ENCODE data around the gene ADH4. TPM values are rescaled to one million over a fixed set of nuclear protein-coding genes. Genes with fewer than 3 reads are reported as not detected.
"Not testable (repeated sequence)": the region's sequence is repeated elsewhere in the genome, so short reads cannot be mapped to it uniquely, and the experiment has no call there.

The ADH4 gene
- polyA plus RNA-seq, 1 of the 3 experiments (the other 2 are of a cell fraction): not detected

DNA sequence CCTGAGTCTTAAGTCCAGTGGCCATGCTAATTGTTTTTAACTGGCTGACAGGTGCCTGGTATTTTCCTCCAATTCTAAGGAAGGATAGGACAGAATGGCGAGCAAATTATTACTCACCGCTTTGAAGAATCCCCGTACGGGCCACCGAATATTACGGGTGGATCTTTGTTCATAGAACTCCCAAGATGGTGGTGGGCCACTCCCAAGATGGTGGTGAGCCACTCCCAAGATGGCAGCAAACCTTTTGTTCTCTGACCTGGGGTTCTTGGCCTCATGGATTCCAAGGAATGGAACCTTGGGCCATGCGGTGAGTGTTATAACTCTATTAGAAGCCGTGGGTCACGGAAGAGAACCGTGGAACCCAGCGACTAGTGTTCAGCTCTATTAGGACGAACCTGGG lies 34.8 kb downstream of the ADH4 start:
- H3K9ac ChIP-seq; DNase-seq; H3K27me3 ChIP-seq (ENCODE audit: insufficient read depth); H3K36me3 ChIP-seq (replicated peaks in 1 of 2; ENCODE audit: control insufficient read depth in 1 of 2, insufficient read depth in 2 of 2, low read length in 1 of 2); H2AFZ ChIP-seq (ENCODE audit: low read depth); H4K20me1 ChIP-seq (ENCODE audit: insufficient read depth); H3K4me3 ChIP-seq (ENCODE audit: low read depth in 2 of 2, low read length in 1 of 2); POLR2A ChIA-PET; H3K9me3 ChIP-seq; H3F3A ChIP-seq (replicated peaks; ENCODE audit: insufficient read depth); H3K27ac ChIP-seq (ENCODE audit: low read depth in 2 of 2, low read length in 1 of 2); H3K4me1 ChIP-seq (ENCODE audit: control insufficient read depth in 1 of 2, insufficient read depth in 2 of 2, low read depth in 1 of 2, low read length in 1 of 2); H3K9me2 ChIP-seq; H3K4me2 ChIP-seq; H3K79me2 ChIP-seq (ENCODE audit: insufficient read depth): not testable (repeated sequence)
- 90% methylated on average over 11 of the region's 12 CpGs for WGBS (ENCODE audit: low lambda C conversion rate)
- CTCF ChIA-PET: interaction anchor here (0.8 kb wide), 1 partner anchor 53 kb away, joined by 3 read pairs; no protein-coding TSS in a partner anchor

DNA sequence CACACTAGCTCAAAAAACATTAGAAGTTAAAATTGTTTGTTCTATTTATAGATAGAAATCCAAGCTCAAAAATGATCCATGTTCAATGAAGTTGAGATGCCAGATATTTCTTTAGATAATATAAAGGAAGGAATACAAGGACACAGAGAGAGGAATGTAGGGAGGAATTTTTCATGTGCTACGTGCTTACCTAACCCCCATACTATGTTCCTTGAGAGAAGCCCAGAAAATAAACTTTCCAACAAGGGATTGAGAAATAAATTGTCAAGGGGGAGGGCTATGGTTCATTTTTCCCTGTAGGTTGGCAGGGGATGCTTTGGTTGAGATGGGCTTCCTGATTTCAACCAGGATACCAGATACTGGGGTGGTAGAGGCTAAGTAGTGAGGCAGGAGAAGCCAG lies 39.9 kb downstream of the ADH4 start:
- peaks cover 5% of the 10 kb centered on the region for H3F3A ChIP-seq (replicated peaks; ENCODE audit: insufficient read depth)
- no peak overlapping the region for H3K4me3 ChIP-seq (ENCODE audit: low read depth in 2 of 2, low read length in 1 of 2)
- no peak for TF ChIP-seq FOXM1 (IDR thresholded peaks at IDR 0.05; ENCODE audit: low read depth)
- no peak for TF ChIP-seq RFX5 (IDR thresholded peaks at IDR 0.05; ENCODE audit: low read length)
- no peak for TF ChIP-seq EZH2phosphoT487 (IDR thresholded peaks at IDR 0.05; ENCODE audit: borderline replicate concordance, low read depth)
- TF ChIP-seq MEF2A (IDR thresholded peaks at IDR 0.05; ENCODE audit: borderline replicate concordance, low read depth): no peak
- TF ChIP-seq POLR2AphosphoS5 (IDR thresholded peaks at IDR 0.05; ENCODE audit: low read depth, low read length): no peak
- ChIA-PET POLR2A (no interaction called here), CTCF (interaction anchor here (1.1 kb wide), 1 partner anchor 16 kb away, joined by 3 read pairs; the partner anchor contains the start of gene ADH5)
- no peaks in the 10 kb centered on the region for H3K36me3 ChIP-seq (replicated peaks in 1 of 2; ENCODE audit: control insufficient read depth in 1 of 2, insufficient read depth in 2 of 2, low read length in 1 of 2)
- H3K27ac ChIP-seq (ENCODE audit: low read depth in 2 of 2, low read length in 1 of 2): no peak overlapping the region
- no peaks in the 10 kb centered on the region for H3K79me2 ChIP-seq (ENCODE audit: insufficient read depth)
- WGBS (ENCODE audit: low lambda C conversion rate): 71% methylated on average over 1 of the region's 1 CpG
- H3K4me1 ChIP-seq (ENCODE audit: control insufficient read depth in 1 of 2, insufficient read depth in 2 of 2, low read depth in 1 of 2, low read length in 1 of 2): peaks cover 0 to 6% of the 10 kb centered on the region in 2 experiments; a peak in 1 of 4 replicates
- H2AFZ ChIP-seq (ENCODE audit: low read depth): no peak overlapping the region
- no peak overlapping the region for H3K9ac ChIP-seq
- H3K4me2 ChIP-seq: no peak overlapping the region
- DNase-seq: no peak
- no peaks in the 10 kb centered on the region for H3K9me2 ChIP-seq
- no peaks in the 10 kb centered on the region for H4K20me1 ChIP-seq (ENCODE audit: insufficient read depth)
- no peaks in the 10 kb centered on the region for H3K9me3 ChIP-seq
- no peaks in the 10 kb centered on the region for H3K27me3 ChIP-seq (ENCODE audit: insufficient read depth)

DNA sequence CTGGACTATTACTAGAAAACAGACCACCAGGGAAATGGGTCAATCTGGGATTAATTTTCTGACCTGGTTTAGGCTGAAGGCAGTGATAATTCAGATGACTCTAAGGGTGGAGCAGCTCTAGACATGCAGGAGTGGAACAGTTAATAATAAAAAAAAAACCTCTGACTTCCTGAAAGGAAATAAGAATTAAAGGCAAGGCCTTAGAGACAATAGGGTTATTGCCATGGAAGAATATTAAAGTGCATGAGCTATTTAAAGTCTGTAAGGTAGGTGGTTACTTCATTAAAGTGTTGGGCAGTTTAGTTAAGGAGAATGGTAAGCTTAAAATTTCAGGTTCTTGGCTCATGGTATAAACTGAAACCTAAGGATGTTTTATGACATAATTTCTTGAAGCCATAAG lies 40.9 kb downstream of the ADH4 start:
- Histone ChIP-seq H3F3A (replicated peaks; ENCODE audit: insufficient read depth) (peaks cover 5% of the 10 kb centered on the region), H3K4me1 (ENCODE audit: control insufficient read depth in 1 of 2, insufficient read depth in 2 of 2, low read depth in 1 of 2, low read length in 1 of 2) (peaks cover 0 to 6% of the 10 kb centered on the region in 2 experiments; a peak in 1 of 4 replicates), H3K4me3 (ENCODE audit: low read depth in 2 of 2, low read length in 1 of 2) (no peak overlapping the region), H3K79me2 (ENCODE audit: insufficient read depth) (no peaks in the 10 kb centered on the region), H3K9me3 (no peaks in the 10 kb centered on the region), H4K20me1 (ENCODE audit: insufficient read depth) (no peaks in the 10 kb centered on the region), H3K9me2 (no peaks in the 10 kb centered on the region), H2AFZ (ENCODE audit: low read depth) (no peak overlapping the region), H3K36me3 (replicated peaks in 1 of 2; ENCODE audit: control insufficient read depth in 1 of 2, insufficient read depth in 2 of 2, low read length in 1 of 2) (no peaks in the 10 kb centered on the region), H3K4me2 (no peak overlapping the region), H3K27ac (ENCODE audit: low read depth in 2 of 2, low read length in 1 of 2) (no peak overlapping the region), H3K27me3 (ENCODE audit: insufficient read depth) (no peaks in the 10 kb centered on the region), H3K9ac (no peak overlapping the region)
- TF ChIP-seq JUND (IDR thresholded peaks at IDR 0.05) (no peak), TEAD4 (IDR thresholded peaks at IDR 0.05; ENCODE audit: borderline replicate concordance, insufficient read depth) (no peak), EZH2phosphoT487 (IDR thresholded peaks at IDR 0.05; ENCODE audit: borderline replicate concordance, low read depth) (no peak), MXI1 (IDR thresholded peaks at IDR 0.05; ENCODE audit: low read depth, low read length) (no peak), RFX5 (IDR thresholded peaks at IDR 0.05; ENCODE audit: low read length) (no peak), RAD21 (IDR thresholded peaks at IDR 0.05; ENCODE audit: low read length) (no peak), MEF2A (IDR thresholded peaks at IDR 0.05; ENCODE audit: borderline replicate concordance, low read depth) (no peak), NFIC (IDR thresholded peaks at IDR 0.05; ENCODE audit: borderline replicate concordance) (no peak), FOSL2 (IDR thresholded peaks at IDR 0.05; ENCODE audit: borderline replicate concordance, low read depth) (no peak), YY1 (IDR thresholded peaks at IDR 0.05; ENCODE audit: low read depth) (no peak)
- TF ChIP-seq, protein P1, sequence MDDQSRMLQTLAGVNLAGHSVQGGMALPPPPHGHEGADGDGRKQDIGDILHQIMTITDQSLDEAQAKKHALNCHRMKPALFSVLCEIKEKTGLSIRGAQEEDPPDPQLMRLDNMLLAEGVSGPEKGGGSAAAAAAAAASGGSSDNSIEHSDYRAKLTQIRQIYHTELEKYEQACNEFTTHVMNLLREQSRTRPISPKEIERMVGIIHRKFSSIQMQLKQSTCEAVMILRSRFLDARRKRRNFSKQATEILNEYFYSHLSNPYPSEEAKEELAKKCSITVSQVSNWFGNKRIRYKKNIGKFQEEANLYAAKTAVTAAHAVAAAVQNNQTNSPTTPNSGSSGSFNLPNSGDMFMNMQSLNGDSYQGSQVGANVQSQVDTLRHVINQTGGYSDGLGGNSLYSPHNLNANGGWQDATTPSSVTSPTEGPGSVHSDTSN (IDR thresholded peaks at IDR 0.05): no peak
- TF ChIP-seq, protein P2, sequence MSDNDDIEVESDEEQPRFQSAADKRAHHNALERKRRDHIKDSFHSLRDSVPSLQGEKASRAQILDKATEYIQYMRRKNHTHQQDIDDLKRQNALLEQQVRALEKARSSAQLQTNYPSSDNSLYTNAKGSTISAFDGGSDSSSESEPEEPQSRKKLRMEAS (IDR thresholded peaks at IDR 0.05; ENCODE audit: low read depth): no peak
- TF ChIP-seq, protein P3, sequence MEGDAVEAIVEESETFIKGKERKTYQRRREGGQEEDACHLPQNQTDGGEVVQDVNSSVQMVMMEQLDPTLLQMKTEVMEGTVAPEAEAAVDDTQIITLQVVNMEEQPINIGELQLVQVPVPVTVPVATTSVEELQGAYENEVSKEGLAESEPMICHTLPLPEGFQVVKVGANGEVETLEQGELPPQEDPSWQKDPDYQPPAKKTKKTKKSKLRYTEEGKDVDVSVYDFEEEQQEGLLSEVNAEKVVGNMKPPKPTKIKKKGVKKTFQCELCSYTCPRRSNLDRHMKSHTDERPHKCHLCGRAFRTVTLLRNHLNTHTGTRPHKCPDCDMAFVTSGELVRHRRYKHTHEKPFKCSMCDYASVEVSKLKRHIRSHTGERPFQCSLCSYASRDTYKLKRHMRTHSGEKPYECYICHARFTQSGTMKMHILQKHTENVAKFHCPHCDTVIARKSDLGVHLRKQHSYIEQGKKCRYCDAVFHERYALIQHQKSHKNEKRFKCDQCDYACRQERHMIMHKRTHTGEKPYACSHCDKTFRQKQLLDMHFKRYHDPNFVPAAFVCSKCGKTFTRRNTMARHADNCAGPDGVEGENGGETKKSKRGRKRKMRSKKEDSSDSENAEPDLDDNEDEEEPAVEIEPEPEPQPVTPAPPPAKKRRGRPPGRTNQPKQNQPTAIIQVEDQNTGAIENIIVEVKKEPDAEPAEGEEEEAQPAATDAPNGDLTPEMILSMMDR (IDR thresholded peaks at IDR 0.05): no peak
- TF ChIP-seq, protein P4, sequence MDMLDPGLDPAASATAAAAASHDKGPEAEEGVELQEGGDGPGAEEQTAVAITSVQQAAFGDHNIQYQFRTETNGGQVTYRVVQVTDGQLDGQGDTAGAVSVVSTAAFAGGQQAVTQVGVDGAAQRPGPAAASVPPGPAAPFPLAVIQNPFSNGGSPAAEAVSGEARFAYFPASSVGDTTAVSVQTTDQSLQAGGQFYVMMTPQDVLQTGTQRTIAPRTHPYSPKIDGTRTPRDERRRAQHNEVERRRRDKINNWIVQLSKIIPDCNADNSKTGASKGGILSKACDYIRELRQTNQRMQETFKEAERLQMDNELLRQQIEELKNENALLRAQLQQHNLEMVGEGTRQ (IDR thresholded peaks at IDR 0.05; ENCODE audit: borderline replicate concordance, low read depth, low read length): no peak
- TF ChIP-seq, protein P5, sequence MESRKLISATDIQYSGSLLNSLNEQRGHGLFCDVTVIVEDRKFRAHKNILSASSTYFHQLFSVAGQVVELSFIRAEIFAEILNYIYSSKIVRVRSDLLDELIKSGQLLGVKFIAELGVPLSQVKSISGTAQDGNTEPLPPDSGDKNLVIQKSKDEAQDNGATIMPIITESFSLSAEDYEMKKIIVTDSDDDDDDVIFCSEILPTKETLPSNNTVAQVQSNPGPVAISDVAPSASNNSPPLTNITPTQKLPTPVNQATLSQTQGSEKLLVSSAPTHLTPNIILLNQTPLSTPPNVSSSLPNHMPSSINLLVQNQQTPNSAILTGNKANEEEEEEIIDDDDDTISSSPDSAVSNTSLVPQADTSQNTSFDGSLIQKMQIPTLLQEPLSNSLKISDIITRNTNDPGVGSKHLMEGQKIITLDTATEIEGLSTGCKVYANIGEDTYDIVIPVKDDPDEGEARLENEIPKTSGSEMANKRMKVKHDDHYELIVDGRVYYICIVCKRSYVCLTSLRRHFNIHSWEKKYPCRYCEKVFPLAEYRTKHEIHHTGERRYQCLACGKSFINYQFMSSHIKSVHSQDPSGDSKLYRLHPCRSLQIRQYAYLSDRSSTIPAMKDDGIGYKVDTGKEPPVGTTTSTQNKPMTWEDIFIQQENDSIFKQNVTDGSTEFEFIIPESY (IDR thresholded peaks at IDR 0.05; ENCODE audit: borderline replicate concordance, low read depth): no peak
- DNase-seq: no peak
- ChIA-PET CTCF (no interaction called here), POLR2A (no interaction called here)
